ENCODE data around the gene TACR1. TPM values are rescaled to one million over a fixed set of nuclear protein-coding genes. Genes with fewer than 3 reads are reported as not detected.
A peak's percentile ranks its signal among the peaks of the same experiment; 100 is the strongest.

TACR1 gene
- total and polyA plus RNA-seq, 2 of the 13 experiments (the other 11 are each of a cell fraction or from before 2014, with no cell fraction given) = not detected

DNA sequence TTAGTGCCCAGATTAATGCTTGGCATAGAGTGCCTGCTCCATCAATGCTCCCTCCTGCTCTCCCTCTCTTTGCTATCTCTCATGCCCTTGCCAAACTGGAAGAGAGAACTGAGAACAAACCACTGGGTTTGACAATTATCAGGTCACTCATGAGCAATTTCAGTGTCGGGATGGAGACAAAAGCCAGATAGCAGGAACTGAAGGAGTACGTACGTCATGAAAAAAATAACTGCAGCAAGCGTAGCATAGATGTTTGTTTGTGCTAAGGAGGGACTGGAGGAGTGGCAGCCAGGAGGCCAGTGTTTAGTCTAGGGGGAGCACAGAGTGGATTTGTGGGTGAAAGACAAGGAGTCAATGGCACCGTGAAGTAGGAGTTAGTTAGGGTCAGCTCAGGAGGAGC, 127.6 kb downstream of the TACR1 start (continued):
- TF ChIP-seq, protein P1, sequence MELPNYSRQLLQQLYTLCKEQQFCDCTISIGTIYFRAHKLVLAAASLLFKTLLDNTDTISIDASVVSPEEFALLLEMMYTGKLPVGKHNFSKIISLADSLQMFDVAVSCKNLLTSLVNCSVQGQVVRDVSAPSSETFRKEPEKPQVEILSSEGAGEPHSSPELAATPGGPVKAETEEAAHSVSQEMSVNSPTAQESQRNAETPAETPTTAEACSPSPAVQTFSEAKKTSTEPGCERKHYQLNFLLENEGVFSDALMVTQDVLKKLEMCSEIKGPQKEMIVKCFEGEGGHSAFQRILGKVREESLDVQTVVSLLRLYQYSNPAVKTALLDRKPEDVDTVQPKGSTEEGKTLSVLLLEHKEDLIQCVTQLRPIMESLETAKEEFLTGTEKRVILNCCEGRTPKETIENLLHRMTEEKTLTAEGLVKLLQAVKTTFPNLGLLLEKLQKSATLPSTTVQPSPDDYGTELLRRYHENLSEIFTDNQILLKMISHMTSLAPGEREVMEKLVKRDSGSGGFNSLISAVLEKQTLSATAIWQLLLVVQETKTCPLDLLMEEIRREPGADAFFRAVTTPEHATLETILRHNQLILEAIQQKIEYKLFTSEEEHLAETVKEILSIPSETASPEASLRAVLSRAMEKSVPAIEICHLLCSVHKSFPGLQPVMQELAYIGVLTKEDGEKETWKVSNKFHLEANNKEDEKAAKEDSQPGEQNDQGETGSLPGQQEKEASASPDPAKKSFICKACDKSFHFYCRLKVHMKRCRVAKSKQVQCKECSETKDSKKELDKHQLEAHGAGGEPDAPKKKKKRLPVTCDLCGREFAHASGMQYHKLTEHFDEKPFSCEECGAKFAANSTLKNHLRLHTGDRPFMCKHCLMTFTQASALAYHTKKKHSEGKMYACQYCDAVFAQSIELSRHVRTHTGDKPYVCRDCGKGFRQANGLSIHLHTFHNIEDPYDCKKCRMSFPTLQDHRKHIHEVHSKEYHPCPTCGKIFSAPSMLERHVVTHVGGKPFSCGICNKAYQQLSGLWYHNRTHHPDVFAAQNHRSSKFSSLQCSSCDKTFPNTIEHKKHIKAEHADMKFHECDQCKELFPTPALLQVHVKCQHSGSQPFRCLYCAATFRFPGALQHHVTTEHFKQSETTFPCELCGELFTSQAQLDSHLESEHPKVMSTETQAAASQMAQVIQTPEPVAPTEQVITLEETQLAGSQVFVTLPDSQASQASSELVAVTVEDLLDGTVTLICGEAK (IDR thresholded peaks at IDR 0.05) = no peak
- TF ChIP-seq, protein P1 (CRISPR knock-in tag; IDR thresholded peaks at IDR 0.05) = no peak

DNA sequence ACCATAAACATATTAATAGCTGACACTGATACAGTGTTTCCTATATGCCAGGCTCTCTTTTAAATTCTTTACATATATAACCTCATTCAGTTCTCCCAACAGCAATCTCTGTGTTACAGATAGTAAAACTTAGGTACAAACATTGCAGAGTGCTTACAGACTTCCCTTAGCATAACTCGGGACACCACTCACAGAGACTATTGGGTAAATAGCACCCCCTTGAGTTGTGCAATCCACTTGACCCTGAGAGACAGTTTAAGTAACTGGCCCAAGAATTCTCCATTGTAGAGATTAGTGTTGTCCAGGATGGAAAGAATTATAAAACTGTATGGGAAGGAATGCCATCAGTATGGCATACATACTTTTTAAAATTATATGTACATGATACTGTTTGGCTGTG, 130.8 kb downstream of the TACR1 start:
- Histone ChIP-seq H3K4me3 (replicated peaks in 1 of 3; ENCODE audit: insufficient read depth in 1 of 3, low read depth in 2 of 3, low read length in 3 of 3) (no peak overlapping the region), H3K27ac (ENCODE audit: extremely low read length, insufficient read depth, low read length) (no peak overlapping the region), H3K36me3 (replicated peaks in 1 of 2; ENCODE audit: control insufficient read depth in 1 of 2, insufficient read depth in 2 of 2, low read length in 2 of 2) (no peaks in the 10 kb centered on the region), H3K9ac (ENCODE audit: insufficient read depth, low read depth, low read length) (no peak overlapping the region), H3K79me2 (ENCODE audit: insufficient read depth, low read length) (no peaks in the 10 kb centered on the region), H3K4me2 (ENCODE audit: low read depth, low read length) (no peak overlapping the region), H3K4me1 (ENCODE audit: insufficient read depth, low read length) (peaks cover 28% of the 10 kb centered on the region), H4K20me1 (ENCODE audit: insufficient read depth, low read length) (no peaks in the 10 kb centered on the region), H2AFZ (ENCODE audit: low read length) (no peak overlapping the region), H3K9me3 (ENCODE audit: low read length) (no peaks in the 10 kb centered on the region), H3K27me3 (ENCODE audit: control insufficient read depth in 1 of 2, insufficient read depth in 2 of 2, low read length in 2 of 2) (no peaks in the 10 kb centered on the region)
- FAIRE-seq = no peak
- WGBS (ENCODE audit: low lambda C conversion rate) = 5% methylated on average over 1 of the region's 1 CpG
- ATAC-seq = no peak
- in situ Hi-C loops (cut with HindIII; ENCODE audit: extremely low pct_ligation_motif_present, low pct_unique_long_range_greater_than_20kb) = loop anchor here (10.0 to 25.0 kb wide), 2 partner anchors 336 to 544 kb away; no protein-coding TSS in a partner anchor
- POLR2A ChIA-PET = no interaction called here
- CTCF ChIA-PET (ENCODE audit: low intra/inter-chr PET ratio, low total read pairs) = no interaction called here
- no TSS peak for BruUV-seq (replicated peaks)
- intact Hi-C loops (cut with micrococcal nuclease; ENCODE audit: unreplicated experiment) = loop anchor here (5.0 to 10.0 kb wide), 3 partner anchors 84 to 374 kb away; partner anchors contain the start of gene TACR1
- peak; percentile 18 for DNase-seq (ENCODE audit: low spot score)
- TF ChIP-seq ZNF282 (IDR thresholded peaks at IDR 0.05; ENCODE audit: partially characterized antibody) (no peak), STAG1 (CRISPR knock-in tag; IDR thresholded peaks at IDR 0.05) (peak; percentile 37), TRIM24 (CRISPR knock-in tag; IDR thresholded peaks at IDR 0.05) (no peak)
- TF ChIP-seq, protein P2, sequence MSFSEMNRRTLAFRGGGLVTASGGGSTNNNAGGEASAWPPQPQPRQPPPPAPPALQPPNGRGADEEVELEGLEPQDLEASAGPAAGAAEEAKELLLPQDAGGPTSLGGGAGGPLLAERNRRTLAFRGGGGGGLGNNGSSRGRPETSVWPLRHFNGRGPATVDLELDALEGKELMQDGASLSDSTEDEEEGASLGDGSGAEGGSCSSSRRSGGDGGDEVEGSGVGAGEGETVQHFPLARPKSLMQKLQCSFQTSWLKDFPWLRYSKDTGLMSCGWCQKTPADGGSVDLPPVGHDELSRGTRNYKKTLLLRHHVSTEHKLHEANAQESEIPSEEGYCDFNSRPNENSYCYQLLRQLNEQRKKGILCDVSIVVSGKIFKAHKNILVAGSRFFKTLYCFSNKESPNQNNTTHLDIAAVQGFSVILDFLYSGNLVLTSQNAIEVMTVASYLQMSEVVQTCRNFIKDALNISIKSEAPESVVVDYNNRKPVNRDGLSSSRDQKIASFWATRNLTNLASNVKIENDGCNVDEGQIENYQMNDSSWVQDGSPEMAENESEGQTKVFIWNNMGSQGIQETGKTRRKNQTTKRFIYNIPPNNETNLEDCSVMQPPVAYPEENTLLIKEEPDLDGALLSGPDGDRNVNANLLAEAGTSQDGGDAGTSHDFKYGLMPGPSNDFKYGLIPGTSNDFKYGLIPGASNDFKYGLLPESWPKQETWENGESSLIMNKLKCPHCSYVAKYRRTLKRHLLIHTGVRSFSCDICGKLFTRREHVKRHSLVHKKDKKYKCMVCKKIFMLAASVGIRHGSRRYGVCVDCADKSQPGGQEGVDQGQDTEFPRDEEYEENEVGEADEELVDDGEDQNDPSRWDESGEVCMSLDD (CRISPR knock-in tag; IDR thresholded peaks at IDR 0.05; ENCODE audit: borderline replicate concordance) = no peak
- TF ChIP-seq, protein P3, sequence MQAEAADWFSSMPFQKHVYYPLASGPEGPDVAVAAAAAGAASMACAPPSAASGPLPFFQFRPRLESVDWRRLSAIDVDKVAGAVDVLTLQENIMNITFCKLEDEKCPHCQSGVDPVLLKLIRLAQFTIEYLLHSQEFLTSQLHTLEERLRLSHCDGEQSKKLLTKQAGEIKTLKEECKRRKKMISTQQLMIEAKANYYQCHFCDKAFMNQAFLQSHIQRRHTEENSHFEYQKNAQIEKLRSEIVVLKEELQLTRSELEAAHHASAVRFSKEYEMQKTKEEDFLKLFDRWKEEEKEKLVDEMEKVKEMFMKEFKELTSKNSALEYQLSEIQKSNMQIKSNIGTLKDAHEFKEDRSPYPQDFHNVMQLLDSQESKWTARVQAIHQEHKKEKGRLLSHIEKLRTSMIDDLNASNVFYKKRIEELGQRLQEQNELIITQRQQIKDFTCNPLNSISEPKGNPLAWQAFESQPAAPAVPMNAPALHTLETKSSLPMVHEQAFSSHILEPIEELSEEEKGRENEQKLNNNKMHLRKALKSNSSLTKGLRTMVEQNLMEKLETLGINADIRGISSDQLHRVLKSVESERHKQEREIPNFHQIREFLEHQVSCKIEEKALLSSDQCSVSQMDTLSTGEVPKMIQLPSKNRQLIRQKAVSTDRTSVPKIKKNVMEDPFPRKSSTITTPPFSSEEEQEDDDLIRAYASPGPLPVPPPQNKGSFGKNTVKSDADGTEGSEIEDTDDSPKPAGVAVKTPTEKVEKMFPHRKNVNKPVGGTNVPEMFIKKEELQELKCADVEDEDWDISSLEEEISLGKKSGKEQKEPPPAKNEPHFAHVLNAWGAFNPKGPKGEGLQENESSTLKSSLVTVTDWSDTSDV (CRISPR knock-in tag; IDR thresholded peaks at IDR 0.05) = no peak
